Activated naive CD8-positive, alpha-beta T cell (primary cell): ENCODE measurements around the gene NCBP2L.

Experiments used
- H3K27ac Mint-ChIP-seq: one replicate; pipeline ENCODE4 v1.8.0; 2021; ENCODE audit warnings: mixed read lengths
- H3K27me3 Mint-ChIP-seq: one replicate; pipeline ENCODE4 v1.8.0; 2021; ENCODE audit warnings: mixed read lengths
- H3K36me3 Mint-ChIP-seq: one replicate; pipeline ENCODE4 v1.8.0; 2021; ENCODE audit warnings: mixed read lengths
- H3K4me1 Mint-ChIP-seq: one replicate; pipeline ENCODE4 v1.8.0; 2021; ENCODE audit warnings: low read depth, mixed read lengths
- H3K4me3 Mint-ChIP-seq: one replicate; pipeline ENCODE4 v1.8.0; 2021; ENCODE audit warnings: mild to moderate bottlenecking, mixed read lengths
- H3K9me3 Mint-ChIP-seq: one replicate; pipeline ENCODE4 v1.8.0; 2021; ENCODE audit warnings: low read depth, mixed read lengths

NCBP2L gene

DNA sequence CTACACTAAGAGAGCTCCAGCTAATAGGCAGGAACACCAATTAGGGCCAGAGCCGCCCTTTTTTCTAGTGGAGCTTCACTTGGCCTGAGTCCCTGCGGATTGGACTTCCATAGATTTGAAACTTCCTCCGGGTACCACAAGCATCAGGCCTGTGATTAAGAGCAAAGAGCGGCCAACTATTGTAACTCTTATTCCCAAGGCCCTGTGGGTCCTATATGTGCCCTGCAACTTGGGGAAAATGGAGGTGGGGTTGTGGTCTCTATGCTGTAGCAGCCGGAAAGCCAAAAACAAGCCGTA lies at the start of gene NCBP2L:
TSS of gene NCBP2L (plus strand) at position 198 of the 297 bp plus-strand sequence. CDS start 16,488 bp downstream, outside the sequence.
- Mint-ChIP-seq H3K9me3 (no peaks in the 10 kb centered on the region), H3K27ac (peak within 1 kb of the TSS; percentile 46), H3K36me3 (no peaks in the 10 kb centered on the region), H3K4me3 (peak within 1 kb of the TSS; percentile 88), H3K27me3 (no peaks in the 10 kb centered on the region), H3K4me1 (peaks cover 13% of the 10 kb centered on the region)

DNA sequence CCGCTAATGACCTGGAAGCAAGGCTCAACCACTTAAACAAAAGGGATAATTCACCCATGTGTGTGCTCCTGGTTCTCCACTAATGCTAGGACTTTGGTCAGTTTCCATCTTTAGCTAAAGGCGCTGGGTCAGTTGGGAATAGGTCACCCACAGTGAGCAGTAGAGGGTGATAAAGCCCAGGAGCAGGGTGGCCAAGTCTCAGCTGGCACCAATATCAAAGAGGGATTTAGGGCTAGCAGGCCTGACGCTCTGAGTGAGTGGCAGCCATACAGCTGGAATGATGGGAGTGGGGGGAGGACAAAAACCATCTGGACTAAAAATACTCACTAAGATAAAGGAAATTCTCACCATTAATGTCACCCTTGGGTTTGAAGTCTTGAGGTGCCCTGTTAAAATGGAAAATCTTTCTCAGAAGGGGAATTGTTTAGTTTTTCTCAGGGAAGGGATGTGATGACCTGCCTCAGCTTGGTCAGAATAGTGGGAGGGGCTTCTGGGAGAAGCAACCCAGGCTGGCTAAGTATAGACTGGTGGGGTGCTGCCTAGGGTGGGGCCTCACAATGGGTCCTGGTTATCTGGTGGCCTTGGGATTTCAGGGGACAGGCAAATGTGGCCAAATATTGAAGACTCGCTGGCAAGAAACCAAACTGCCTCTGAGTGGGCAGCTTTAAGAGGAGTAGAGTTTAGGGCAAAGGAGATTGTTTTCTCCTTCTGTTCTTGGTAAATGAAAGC lies 49.0 kb upstream of the NCBP2L start:
- H3K27me3 Mint-ChIP-seq, result no peaks in the 10 kb centered on the region
- peaks cover 9% of the 10 kb centered on the region for H3K4me1 Mint-ChIP-seq
- H3K9me3 Mint-ChIP-seq, result no peaks in the 10 kb centered on the region
- H3K36me3 Mint-ChIP-seq, result no peaks in the 10 kb centered on the region
- H3K27ac Mint-ChIP-seq, result no peak overlapping the region
- H3K4me3 Mint-ChIP-seq, result no peak overlapping the region

GRCh38 chrX:107729558-107730297 lies 47.8 kb upstream of the NCBP2L start:
- Mint-ChIP-seq H3K4me1 (peaks cover 13% of the 10 kb centered on the region), H3K27me3 (no peaks in the 10 kb centered on the region), H3K36me3 (no peaks in the 10 kb centered on the region), H3K9me3 (no peaks in the 10 kb centered on the region), H3K27ac (no peak overlapping the region), H3K4me3 (no peak overlapping the region)

DNA sequence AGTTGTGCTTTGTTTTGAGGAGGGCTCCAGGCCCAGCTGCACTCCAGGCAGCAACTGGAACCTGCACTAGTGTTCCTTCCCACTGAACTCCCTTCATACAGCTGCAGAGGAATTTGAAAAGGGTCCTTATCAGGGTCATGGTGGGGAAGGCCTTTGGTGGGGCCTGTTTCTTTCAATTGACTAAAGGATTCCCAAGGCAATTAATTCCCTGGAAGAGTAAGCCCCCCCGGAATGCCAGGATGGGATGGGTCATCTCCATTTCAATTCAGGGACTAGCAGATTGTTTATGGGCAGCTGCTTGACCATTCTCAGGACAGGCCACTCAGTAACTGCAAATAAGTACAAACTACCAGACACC lies 47.3 kb upstream of the NCBP2L start:
- Mint-ChIP-seq H3K9me3 (no peaks in the 10 kb centered on the region), H3K4me3 (no peak overlapping the region), H3K27ac (no peak overlapping the region), H3K27me3 (no peaks in the 10 kb centered on the region), H3K4me1 (peaks cover 13% of the 10 kb centered on the region), H3K36me3 (no peaks in the 10 kb centered on the region)

- H3K4me1 Mint-ChIP-seq, result peaks cover 13% of the 10 kb centered on the region
- no peak overlapping the region for H3K27ac Mint-ChIP-seq
- no peaks in the 10 kb centered on the region for H3K9me3 Mint-ChIP-seq
- no peaks in the 10 kb centered on the region for H3K36me3 Mint-ChIP-seq
- no peaks in the 10 kb centered on the region for H3K27me3 Mint-ChIP-seq
- no peak overlapping the region for H3K4me3 Mint-ChIP-seq
Observed at GRCh38 chrX:107730991-107731766, 46.4 kb upstream of the NCBP2L start.

- H3K4me1 Mint-ChIP-seq, result peaks cover 13% of the 10 kb centered on the region
- H3K36me3 Mint-ChIP-seq, result no peaks in the 10 kb centered on the region
- no peaks in the 10 kb centered on the region for H3K27me3 Mint-ChIP-seq
- H3K27ac Mint-ChIP-seq, result no peak overlapping the region
- no peak overlapping the region for H3K4me3 Mint-ChIP-seq
- no peaks in the 10 kb centered on the region for H3K9me3 Mint-ChIP-seq
Observed at GRCh38 chrX:107731831-107732502, 45.6 kb upstream of the NCBP2L start.

GRCh38 chrX:107733686-107734085 lies 43.8 kb upstream of the NCBP2L start:
- H3K4me1 Mint-ChIP-seq, result peaks cover 13% of the 10 kb centered on the region
- H3K27me3 Mint-ChIP-seq, result no peaks in the 10 kb centered on the region
- H3K27ac Mint-ChIP-seq, result no peak overlapping the region
- H3K9me3 Mint-ChIP-seq, result no peaks in the 10 kb centered on the region
- H3K36me3 Mint-ChIP-seq, result no peaks in the 10 kb centered on the region
- no peak overlapping the region for H3K4me3 Mint-ChIP-seq

DNA sequence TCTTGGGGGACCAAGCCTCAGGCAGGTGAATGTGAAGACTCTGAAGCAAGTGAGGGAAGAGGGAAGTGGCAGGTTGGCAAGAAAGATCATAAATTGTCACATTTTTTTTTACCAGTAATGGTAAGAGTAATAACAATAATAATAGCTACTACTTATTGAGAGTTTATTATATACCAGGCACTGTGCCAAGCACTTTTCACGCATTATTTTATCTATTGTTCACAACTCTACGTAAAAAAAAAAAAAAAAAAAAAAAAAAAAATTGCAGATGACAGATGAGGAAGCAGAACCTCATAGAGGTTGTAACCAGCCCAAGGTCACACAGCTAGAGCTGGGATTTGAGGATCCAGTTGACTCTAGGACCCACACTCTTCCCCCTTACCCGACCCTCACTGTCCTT lies 42.9 kb upstream of the NCBP2L start:
- Mint-ChIP-seq H3K9me3 (no peaks in the 10 kb centered on the region), H3K36me3 (no peaks in the 10 kb centered on the region), H3K4me3 (no peak overlapping the region), H3K27ac (no peak overlapping the region), H3K27me3 (no peaks in the 10 kb centered on the region), H3K4me1 (peaks cover 19% of the 10 kb centered on the region)

- Mint-ChIP-seq H3K9me3 (no peaks in the 10 kb centered on the region), H3K27me3 (no peaks in the 10 kb centered on the region), H3K4me1 (peaks cover 37% of the 10 kb centered on the region), H3K4me3 (no peak overlapping the region), H3K27ac (no peak overlapping the region), H3K36me3 (no peaks in the 10 kb centered on the region)
Observed at GRCh38 chrX:107736781-107737531, 40.6 kb upstream of the NCBP2L start.

GRCh38 chrX:107738272-107738671 lies 39.3 kb upstream of the NCBP2L start:
- no peak overlapping the region for H3K4me3 Mint-ChIP-seq
- no peaks in the 10 kb centered on the region for H3K36me3 Mint-ChIP-seq
- H3K4me1 Mint-ChIP-seq, result peaks cover 38% of the 10 kb centered on the region
- no peak overlapping the region for H3K27ac Mint-ChIP-seq
- no peaks in the 10 kb centered on the region for H3K9me3 Mint-ChIP-seq
- no peaks in the 10 kb centered on the region for H3K27me3 Mint-ChIP-seq

DNA sequence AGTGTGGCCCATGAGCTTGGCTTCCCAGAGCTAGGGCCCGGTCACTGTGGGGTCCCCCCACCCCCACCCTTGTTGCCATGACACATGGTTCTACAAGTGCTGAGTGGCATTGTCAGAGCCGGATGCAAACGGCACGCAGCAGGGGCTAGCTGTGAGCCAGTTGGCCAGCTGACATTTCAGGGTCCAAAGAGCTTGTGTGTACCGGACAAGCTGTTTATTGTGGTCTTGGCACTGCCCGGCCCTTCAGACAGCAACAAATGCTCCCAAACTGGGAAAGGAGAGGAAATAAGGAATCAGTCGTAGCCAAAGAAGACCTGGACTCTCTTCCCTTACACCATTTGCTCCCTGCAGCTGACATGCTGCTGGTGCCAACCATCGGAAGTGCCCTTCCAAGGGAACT lies 38.8 kb upstream of the NCBP2L start:
- Mint-ChIP-seq H3K27ac (no peak overlapping the region), H3K4me3 (no peak overlapping the region), H3K36me3 (no peaks in the 10 kb centered on the region), H3K9me3 (no peaks in the 10 kb centered on the region), H3K4me1 (peaks cover 40% of the 10 kb centered on the region), H3K27me3 (no peaks in the 10 kb centered on the region)

- Mint-ChIP-seq H3K9me3 (no peaks in the 10 kb centered on the region), H3K27me3 (no peaks in the 10 kb centered on the region), H3K4me1 (peaks cover 38% of the 10 kb centered on the region), H3K27ac (no peak overlapping the region), H3K4me3 (no peak overlapping the region), H3K36me3 (no peaks in the 10 kb centered on the region)
Observed at GRCh38 chrX:107739541-107739940, 38.0 kb upstream of the NCBP2L start.

- Mint-ChIP-seq H3K36me3 (no peaks in the 10 kb centered on the region), H3K4me1 (peaks cover 41% of the 10 kb centered on the region), H3K27ac (peak overlapping the region; percentile 95), H3K9me3 (no peaks in the 10 kb centered on the region), H3K4me3 (peak overlapping the region; percentile 88), H3K27me3 (no peaks in the 10 kb centered on the region)
Observed at GRCh38 chrX:107741404-107741790, 36.1 kb upstream of the NCBP2L start.

- no peaks in the 10 kb centered on the region for H3K36me3 Mint-ChIP-seq
- H3K4me1 Mint-ChIP-seq, result peaks cover 41% of the 10 kb centered on the region
- H3K27me3 Mint-ChIP-seq, result no peaks in the 10 kb centered on the region
- H3K27ac Mint-ChIP-seq, result peak overlapping the region; percentile 95
- no peaks in the 10 kb centered on the region for H3K9me3 Mint-ChIP-seq
- H3K4me3 Mint-ChIP-seq, result peak overlapping the region; percentile 88
Observed at GRCh38 chrX:107742700-107743191, 34.8 kb upstream of the NCBP2L start.
